ENCODE results near the gene LARGE2.
A peak's percentile ranks its signal among the peaks of the same experiment; 100 is the strongest.
"Not testable (repeated sequence)": the region's sequence is repeated elsewhere in the genome, so short reads cannot be mapped to it uniquely, and the experiment has no call there.

Gene LARGE2

DNA sequence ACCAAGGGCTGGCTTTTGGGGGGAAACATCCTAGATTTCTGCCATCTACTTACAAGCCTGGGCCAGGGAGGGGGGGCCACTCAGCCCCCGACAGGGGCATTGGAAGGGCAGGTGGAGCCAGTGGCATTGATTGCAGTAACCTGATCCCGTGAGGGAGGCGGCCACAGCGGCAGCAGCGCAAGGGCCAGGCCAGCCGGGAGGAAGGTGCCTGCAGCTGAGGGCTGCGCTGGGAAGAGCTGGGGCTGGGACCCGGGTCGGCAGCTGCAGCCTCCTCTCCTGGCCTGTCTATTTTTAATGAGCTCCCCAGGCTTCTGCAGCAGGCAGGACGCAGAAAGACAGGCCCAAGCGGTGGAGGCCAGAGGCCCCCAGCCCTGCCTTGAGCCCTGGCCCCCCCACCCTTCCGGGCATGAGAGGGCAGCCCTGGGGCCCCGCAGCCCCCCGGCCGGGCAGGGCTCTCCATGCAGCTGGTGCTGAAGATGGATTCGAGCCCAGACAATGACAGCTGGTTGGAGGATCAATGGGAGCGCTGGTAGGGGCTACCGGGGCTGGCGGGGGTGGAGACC is 26.0 kb upstream of the LARGE2 start:
- DNase-seq (ENCODE audit: low read depth) = no peak

DNA sequence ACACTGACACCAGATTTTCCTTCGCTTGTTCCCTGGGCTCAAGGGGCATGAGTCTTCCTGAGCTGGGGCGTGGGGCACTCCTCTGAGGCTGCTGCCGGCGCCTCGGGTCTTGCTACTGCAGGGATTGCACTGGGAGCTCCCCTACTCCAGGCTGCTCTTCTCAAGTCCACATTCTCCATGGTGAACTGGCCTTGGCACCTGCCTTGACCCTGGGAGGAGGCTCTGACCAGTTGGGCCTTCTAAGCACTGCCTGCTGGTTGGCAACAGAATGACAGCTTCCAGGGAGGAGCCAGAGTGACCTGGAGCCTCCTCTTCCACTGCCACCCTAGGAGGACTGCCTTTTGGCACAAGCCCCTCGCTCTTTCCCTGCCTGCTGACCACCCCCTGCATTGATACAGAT is 24.9 kb upstream of the LARGE2 start:
- no peak for DNase-seq (ENCODE audit: low read depth)

DNA sequence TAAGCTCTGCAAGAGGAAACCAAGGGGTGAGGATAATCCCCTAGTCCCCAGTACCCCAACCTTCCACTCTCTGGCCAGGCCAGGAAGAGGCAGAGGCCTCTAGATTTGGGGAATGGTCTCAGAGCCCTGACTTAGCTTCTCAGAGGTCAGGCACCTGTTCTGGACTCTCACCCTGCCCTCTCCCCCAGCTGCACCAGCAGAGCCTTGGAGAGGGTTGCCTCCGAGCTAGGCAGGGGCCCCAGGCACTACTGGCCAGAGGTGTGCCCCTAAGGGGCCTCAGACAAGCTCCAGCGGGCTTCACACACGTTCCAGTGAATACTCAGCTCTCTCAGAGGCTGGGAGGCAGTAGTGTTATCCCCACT is 23.4 kb upstream of the LARGE2 start:
- DNase-seq (ENCODE audit: low read depth) = no peak

DNA sequence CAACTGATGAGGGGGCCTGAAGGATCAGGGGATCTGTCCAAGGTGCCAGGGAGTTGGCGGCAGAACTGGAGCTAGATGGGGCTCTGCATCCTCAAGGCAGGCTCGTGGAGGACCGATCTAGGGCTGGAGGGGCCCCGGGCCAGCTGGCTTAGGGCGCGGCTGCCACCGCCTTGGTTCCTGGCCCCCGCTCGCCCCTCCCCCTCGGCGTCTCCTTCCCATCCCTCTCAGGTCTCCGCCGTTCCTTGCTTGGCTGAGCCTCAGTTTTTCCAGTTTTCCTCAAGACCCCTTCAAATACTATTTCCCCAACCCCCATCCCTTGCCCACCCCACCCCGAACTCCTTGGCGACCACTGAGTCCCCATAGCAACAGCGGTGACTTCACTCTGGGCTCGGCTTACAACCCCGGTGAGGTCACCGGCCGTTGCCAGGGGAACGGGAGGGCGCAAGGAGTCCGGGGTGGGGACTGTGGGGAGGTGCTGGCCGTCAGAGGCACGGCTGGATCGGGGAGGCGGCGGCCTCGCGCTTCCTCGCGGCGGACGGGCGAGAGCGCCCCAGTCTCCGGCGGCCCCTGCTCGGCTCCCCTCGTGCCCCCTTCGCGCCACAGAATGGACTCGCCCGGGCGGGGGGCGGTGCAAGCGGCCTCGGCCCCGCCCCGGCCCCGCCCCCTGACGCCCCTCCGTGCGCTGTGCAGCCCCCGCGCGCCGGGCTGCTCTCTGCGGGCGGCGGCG is 22.8 kb upstream of the LARGE2 start:
- peak; percentile 45 for DNase-seq (ENCODE audit: low read depth)

DNA sequence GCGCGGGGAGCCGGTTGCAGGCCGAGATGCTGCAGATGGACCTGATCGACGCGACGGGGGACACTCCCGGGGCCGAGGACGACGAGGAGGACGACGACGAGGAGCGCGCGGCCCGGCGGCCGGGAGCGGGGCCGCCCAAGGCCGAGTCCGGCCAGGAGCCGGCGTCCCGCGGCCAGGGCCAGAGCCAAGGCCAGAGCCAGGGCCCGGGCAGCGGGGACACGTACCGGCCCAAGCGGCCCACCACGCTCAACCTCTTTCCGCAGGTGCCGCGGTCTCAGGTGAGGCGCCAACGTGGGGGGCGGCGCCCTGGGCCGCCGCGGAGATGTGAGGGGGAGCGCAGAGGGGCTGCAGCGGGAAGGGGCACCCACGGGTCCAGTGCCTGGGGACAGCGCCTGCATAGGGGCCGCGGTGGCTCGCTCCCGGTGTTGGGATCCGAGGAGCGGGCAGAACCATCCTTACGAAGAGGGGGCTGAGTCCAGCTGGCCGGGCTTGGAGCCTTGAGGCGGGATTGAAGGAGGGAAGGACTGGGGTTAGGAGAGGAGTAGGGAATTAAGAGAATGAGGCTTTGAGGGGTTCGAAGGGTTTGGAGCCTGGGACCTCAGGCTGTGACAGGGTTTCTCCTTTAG is 22.2 kb upstream of the LARGE2 start:
- not testable (repeated sequence) for DNase-seq (ENCODE audit: low read depth)

DNA sequence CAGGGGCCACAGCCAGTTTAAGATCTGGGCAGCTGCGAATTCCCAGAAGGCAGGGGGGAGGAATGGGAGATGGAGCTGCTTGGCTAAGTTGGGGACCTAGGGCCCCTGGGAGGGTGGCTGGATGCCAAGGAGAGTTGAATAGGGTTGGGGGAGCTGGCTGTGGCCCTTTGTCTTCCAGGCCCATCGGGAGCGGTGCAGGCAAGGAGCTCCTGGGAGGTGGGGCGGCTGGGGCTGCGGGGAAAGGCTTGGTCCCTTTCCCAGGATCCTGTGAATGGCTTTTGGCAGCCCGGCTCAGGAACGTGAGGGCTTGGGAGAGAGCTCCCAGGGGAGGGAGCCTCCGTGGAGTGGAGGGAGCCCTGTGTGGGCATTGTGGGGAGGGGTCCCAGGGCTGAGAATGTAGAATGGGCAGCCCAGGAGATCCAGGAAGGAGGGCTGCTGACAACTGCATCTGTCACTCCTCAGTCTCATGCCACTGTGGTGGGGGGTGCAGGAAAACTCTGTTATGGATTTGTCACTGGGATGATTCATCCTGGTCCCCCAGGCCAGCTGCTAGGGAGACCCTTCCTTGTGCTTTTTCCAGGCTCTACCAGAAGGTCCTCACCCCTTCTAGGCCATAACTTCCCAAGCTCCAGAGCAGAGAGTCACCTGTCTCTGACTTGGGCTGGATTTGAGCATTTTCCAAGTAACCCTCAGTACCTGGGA is 21.4 kb upstream of the LARGE2 start:
- no peak for DNase-seq (ENCODE audit: low read depth)

DNA sequence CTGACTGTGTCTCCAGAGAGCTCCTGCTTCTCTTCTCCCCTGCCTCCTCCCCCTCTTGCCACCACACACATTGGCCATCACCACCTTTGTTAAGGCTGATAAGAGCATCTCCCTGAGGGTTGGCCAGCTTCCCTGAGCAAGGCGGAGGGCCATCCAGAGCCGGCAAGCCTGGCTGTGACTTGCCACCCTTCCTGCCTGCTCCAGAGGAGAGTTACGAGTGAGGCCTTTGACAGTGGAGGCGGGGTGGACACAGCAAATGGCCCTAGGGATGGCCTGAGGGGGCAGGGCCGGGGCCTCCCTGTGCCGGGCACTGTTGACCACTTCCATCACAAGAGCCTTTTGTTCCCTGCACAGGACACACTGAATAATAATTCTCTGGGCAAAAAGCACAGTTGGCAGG is 20.8 kb upstream of the LARGE2 start:
- DNase-seq (ENCODE audit: low read depth) = no peak

DNA sequence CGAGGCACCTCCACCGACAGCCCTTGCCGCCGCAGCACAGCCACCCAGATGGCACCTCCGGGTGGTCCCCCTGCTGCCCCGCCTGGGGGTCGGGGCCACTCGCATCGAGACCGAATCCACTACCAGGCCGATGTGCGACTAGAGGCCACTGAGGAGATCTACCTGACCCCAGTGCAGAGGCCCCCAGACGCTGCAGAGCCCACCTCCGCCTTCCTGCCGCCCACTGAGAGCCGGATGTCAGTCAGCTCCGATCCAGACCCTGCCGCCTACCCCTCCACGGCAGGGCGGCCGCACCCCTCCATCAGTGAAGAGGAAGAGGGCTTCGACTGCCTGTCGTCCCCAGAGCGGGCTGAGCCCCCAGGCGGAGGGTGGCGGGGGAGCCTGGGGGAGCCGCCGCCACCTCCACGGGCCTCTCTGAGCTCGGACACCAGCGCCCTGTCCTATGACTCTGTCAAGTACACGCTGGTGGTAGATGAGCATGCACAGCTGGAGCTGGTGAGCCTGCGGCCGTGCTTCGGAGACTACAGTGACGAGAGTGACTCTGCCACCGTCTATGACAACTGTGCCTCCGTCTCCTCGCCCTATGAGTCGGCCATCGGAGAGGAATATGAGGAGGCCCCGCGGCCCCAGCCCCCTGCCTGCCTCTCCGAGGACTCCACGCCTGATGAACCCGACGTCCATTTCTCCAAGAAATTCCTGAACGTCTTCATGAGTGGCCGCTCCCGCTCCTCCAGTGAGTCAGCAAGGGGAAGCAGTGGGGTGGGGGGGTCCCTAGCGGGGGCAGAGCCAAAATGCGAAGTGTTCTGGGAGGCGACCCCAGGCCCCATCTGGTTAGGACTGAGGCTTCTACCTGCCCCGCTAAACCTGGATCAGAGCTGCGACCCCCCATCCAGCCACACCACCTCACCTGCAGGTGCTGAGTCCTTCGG is 19.7 kb upstream of the LARGE2 start:
- DNase-seq (ENCODE audit: low read depth) = no peak

DNA sequence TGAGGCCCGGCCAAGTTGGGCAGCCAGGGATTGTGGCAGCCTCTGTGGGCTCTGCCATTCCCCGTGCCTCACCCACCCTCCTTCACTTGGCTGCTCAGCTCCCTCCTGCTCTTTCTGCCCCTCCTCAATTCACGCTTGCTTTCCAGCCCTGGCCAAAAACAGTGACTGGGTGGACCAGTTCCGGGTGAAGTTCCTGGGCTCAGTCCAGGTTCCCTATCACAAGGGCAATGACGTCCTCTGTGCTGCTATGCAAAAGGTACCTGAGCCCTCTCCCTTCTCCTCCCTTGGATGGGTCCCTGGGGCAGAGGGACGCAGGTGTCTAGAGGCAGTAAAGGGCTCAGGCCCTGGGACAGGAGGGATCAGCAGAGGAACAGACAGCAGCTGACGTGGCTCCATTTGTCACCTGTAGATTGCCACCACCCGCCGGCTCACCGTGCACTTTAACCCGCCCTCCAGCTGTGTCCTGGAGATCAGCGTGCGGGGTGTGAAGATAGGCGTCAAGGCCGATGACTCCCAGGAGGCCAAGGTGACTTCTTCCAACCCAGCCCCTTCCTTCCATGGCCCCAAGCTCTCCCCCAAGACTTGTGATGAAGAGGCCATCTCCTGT is 18.0 kb upstream of the LARGE2 start:
- DNase-seq (ENCODE audit: low read depth) = no peak

DNA sequence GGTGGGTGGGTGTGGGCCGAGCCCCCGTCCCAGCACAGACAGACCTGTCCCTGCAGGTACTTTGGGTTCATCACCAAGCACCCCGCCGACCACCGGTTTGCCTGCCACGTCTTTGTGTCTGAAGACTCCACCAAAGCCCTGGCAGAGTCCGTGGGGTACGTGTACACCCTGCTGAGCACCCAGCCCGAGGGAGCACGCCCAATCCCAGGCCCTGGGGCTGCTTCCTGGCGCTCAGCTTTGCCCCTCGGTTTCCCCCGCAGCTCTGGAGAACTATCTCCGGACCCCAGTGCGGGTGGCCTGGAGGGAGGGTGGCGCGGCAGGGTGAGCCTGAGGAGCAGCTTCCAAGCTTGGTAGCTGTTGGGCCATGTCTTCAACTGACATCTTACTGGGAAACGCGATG is 17.4 kb upstream of the LARGE2 start:
- no peak for DNase-seq (ENCODE audit: low read depth)

DNA sequence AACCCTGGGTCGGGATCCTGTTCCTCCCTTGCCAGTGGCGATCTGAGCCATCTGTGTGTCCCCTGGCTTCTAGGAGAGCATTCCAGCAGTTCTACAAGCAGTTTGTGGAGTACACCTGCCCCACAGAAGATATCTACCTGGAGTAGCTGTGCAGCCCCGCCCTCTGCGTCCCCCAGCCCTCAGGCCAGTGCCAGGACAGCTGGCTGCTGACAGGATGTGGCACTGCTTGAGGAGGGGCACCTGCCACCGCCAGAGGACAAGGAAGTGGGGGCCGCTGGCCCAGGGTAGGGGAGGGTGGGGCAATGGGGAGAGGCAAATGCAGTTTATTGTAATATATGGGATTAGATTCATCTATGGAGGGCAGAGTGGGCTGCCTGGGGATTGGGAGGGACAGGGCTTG is 16.9 kb upstream of the LARGE2 start:
- DNase-seq (ENCODE audit: low read depth) = not testable (repeated sequence)

DNA sequence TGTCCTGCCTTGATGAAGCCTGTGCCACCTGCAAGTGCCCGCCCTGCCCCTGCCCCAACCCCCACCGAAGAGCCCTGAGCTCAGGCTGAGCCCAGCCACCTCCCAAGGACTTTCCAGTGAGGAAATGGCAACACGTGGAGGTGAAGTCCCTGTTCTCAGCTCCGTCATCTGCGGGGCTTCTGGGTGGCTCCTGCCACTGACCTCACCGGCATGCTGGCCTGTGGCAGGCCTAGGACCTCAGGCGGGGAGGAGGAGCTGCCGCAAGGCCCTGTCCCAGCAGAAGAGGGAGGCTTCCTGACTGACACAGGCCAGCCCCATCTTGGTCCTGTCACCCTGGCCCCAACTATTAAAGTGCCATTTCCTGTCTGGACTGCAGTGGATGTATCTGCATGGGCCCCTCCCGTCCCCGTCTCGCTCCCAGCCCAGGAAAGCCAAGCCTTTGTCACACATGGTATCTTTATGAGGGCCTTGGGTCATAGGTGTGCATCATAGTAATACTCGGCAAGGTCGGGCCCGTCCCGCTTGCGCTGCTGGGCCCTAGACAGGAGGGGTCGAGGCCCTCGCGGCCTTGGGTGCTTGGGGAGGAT is 16.3 kb upstream of the LARGE2 start:
- no peak for DNase-seq (ENCODE audit: low read depth)

DNA sequence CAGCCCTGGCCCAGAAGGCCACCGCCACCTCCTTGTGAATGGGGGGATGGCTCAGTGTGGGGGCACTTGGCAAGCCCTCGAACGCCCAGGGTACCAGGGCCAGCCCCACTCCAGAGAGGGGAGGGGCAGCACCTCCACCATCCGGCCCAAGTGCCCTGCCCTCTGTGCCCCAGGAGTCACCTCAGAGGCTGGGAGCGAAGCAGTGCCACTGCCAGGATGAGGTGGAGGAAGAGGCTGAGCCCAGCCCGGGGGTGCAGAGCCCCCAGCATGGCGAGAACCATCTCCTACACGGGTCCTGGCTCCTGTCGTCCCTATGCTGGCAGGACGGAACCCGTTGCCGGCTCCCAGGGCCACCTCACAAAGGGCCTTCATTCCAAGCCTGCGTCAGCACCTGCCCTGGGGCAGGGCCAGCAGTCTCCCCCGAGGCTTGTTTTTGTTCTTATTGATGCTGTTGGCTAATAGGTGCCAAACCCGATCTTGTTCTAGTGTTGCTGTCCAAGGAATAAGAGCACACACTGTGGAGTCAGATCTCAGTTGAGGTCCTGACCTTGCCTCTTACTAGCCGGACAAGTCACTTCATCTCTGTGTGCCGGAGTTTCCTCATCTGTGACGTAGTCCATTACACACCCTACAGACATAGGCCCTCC is 15.4 kb upstream of the LARGE2 start, which contains the start of gene FREY1:
TSS of gene FREY1 (minus strand) at position 307 of the 647 bp plus-strand sequence. CDS start at position 281, 26 bp downstream.
- no peak for DNase-seq (ENCODE audit: low read depth)

DNA sequence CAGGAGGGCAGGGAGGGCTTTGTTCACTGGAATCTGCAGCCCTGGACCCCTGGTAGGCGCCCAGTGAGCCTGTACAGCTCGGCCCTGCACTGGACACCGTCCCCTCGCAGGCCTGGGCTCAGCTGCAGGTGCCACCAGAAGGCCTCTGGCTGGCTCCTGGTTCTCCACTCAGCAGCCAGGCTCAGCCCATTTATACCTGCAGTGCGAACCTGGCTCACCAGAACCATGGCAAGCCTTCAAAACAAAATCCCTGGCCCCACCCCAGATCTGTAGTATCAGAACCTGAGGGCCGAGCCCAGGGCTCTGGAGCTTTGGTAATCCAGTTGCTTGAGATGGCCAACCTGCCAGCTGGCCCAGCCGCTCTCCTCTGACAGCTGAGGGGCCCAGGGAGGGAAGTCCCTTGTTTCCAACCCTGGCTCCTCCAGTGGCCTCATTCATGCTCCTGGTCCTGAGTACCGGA is 14.5 kb upstream of the LARGE2 start:
- DNase-seq (ENCODE audit: low read depth) = no peak

DNA sequence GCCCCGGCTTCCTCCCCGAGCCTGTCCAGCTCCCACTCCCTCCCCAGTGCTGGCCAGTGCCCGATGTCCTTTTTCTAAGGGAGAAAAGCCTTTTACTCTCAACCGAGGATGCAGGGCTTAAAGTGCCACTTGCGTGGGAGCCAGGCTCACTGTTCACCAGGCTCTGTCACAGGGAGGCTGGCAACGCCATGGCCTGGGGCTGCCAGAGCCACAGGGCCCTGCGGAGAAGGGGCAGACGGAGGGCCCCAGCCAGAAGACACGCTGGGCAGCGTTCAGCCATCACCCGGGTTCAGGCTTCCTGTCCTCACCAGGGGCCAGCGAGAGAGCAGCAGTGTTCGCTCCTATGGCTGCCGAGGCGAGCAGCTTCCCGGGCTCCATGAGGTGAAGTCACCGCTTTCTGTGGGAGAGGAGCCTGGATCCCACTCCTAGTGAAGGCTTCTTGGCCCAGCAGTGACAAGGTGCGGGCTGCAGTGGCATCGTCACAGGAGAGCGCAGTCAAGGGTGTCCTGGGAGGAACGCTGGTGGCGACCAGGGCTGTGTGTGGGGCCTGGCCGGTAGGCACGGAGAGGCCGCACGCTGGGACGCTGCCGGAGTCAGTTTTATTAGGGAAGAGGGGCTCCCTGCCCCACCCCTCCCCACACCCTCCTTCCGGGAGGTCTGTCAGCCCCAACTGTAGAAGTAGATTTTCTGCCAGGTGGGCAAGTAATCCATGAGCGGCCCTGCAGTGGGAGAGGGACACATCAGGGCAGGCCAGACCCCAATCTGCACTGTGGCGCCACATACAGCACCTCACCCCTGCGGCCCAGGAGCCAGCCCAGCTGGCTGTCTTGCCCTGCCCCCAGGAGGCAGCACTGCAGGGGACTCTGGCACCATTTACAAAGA is 12.6 kb upstream of the LARGE2 start:
- no peak for DNase-seq (ENCODE audit: low read depth)

DNA sequence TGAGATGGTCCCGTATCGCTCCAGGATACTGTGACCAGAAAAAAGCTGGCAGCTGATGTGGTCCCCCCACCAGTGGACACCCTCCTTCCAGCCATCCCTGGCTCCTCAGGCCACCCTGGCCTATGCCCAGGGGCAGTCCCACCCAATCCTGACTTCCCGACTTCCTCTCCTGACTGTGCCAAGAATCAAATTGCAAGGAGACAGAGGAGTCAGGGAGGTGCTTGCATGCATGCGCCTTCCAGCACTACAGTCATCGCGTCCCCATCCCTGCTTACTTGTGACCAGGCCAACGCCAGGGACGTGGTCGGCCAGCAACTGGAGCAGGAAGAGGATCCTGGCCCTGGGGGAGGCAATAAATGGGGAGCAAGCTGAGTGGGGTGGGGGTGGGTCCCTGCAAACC is 11.8 kb upstream of the LARGE2 start:
- DNase-seq (ENCODE audit: low read depth) = no peak

DNA sequence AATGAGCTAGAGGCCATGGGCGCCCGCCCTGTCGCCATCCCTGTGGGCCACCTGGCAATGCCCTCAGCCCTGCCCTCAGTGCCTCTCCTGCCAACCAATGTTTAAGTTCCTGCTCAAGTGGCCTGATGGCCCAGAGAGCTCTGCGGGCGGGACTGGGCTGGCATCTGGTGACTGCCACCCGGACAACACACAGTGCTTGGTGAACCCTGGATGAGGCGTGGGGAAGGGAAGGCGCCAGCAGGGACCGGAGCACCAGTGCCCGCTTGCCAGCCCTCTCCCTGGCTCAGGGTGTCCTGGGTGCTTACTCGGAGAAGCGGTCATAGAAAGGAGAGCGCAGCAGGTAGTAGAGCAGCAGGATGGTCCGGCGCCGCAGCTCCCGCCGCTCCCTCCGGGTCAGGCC is 8.9 kb upstream of the LARGE2 start:
- DNase-seq (ENCODE audit: low read depth) = no peak

DNA sequence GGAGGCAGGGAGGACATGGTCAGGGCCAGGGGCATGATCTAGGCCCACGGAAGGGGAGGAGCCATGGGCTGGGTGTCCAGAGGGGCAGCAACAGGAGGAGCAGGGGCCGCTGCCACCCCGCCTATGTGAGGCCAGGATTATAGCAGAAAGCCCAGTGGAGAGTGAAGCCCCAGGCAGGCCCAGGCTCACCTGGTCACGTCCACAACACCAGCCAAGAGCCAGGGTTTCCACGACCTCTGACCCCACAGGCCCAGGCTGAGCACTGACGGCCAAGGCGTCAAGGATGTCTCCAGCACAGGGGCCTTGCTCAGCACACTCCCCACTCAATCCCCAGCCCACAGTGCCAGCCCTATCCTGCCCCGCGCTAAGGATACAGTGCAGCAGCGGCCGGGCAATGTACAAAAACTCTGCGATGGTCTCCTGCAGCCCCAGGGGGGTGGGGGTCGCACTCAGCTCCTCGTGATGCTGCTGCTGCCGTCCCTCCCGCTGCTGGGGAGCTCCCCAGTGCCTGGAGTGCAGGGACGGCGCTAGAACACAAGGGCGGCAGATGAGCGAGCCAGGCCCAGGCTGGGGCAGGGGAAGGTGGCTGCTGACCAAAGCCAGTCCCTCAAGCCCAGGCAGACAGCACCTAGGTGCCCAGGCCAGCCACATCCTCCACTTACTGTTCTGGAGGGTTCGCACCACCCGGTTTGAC is 8.4 kb upstream of the LARGE2 start:
- DNase-seq (ENCODE audit: low read depth) = no peak

DNA sequence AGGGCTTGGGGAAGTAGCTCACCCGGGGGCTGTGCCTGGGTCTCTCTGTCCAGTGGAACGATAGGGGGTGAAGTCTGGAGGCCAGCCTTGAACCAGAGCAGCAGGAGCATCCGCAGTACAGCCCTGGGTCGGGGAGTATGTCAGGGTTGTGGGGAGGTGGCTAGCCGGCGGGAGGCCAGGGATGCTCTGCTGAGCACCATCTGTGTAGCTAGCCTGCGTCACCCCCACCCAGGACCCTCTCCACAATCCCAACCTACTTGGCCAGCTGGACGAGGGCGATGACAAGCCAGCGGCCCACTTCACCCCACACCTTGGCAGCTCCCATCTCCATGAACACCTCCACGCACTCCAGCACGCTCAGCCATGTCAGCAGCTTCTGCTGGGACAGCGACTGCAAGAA is 7.0 kb upstream of the LARGE2 start:
- no peak for DNase-seq (ENCODE audit: low read depth)

Data from activated T-helper 9 cell treated with anti-CD3 and anti-CD28 coated beads, Interleukin-2, amount 50 U/mL, for 16 hours (primary cell).